HepG2 (cell line): ENCODE measurements around the gene MINDY1. TPM values are rescaled to one million over a fixed set of nuclear protein-coding genes. Genes with fewer than 3 reads are reported as not detected.

Experiments
- ARNTL ChIP-seq: sonication (generic); formaldehyde crosslinking; IDR thresholded peaks from 2 replicates; pipeline ENCODE4 v1.4.0; 2020; ENCODE audit warnings: mild to moderate bottlenecking, missing genetic modification reagents
- BATF2 ChIP-seq: sonication (generic); formaldehyde crosslinking; IDR thresholded peaks from 2 replicates; pipeline ENCODE4 v1.8.0; 2022; ENCODE audit warnings: mild to moderate bottlenecking, missing genetic modification reagents, moderate library complexity
- FOXA3 ChIP-seq: IDR thresholded peaks from 2 replicates; pipeline ENCODE4 v1.6.1; 2016; ENCODE audit warnings: missing genetic modification reagents, missing compliant biosample characterization
- GPN1 ChIP-seq: sonication (generic); formaldehyde crosslinking; IDR thresholded peaks from 2 replicates; pipeline ENCODE4 v1.5.1; 2020; ENCODE audit warnings: missing genetic modification reagents, borderline replicate concordance
- IRF1 ChIP-seq: sonication (generic); formaldehyde crosslinking; IDR thresholded peaks from 2 replicates; pipeline ENCODE4 v1.4.0; 2020; ENCODE audit warnings: low read depth, mild to moderate bottlenecking, missing genetic modification reagents
- PBX2 ChIP-seq: IDR thresholded peaks from 2 replicates; pipeline ENCODE4 v1.6.1; 2016; ENCODE audit warnings: control low read depth
- RFXAP ChIP-seq: sonication (generic); formaldehyde crosslinking; IDR thresholded peaks from 2 replicates; pipeline ENCODE4 v1.4.0; 2020; ENCODE audit warnings: missing genetic modification reagents, borderline replicate concordance
- SNAPC5 ChIP-seq: sonication (generic); formaldehyde crosslinking; IDR thresholded peaks from 2 replicates; pipeline ENCODE4 v1.8.1; 2023; ENCODE audit warnings: mild to moderate bottlenecking, missing genetic modification reagents, borderline replicate concordance
- SRSF4 ChIP-seq: fragments of 200-400 bp; formaldehyde crosslinking; IDR thresholded peaks from one replicate; pipeline ENCODE4 v1.6.1; 2018; ENCODE audit warnings: mild to moderate bottlenecking, low read depth, low read length, moderate library complexity; ENCODE audit not compliant: poor library complexity, severe bottlenecking
- TARDBP ChIP-seq: sonication (generic); formaldehyde crosslinking; IDR thresholded peaks from 2 replicates; pipeline ENCODE4 v1.8.0; 2022; ENCODE audit warnings: mild to moderate bottlenecking, missing genetic modification reagents
- TEF ChIP-seq: sonication (generic); formaldehyde crosslinking; IDR thresholded peaks from 2 replicates; pipeline ENCODE4 v1.5.0; 2020; ENCODE audit warnings: missing genetic modification reagents
- TSC22D2 ChIP-seq: sonication (generic); formaldehyde crosslinking; IDR thresholded peaks from 2 replicates; pipeline ENCODE4 v1.5.1; 2020; ENCODE audit warnings: missing genetic modification reagents, mild to moderate bottlenecking, borderline replicate concordance
- ZFAT ChIP-seq: sonication (generic); formaldehyde crosslinking; conservative IDR thresholded peaks from 2 replicates; pipeline ENCODE4 v1.8.1; 2023; ENCODE audit warnings: missing genetic modification reagents, inconsistent platforms
- ZNF143 ChIP-seq: sonication (generic); formaldehyde crosslinking; IDR thresholded peaks from 2 replicates; pipeline ENCODE4 v1.4.0; 2020; ENCODE audit warnings: missing genetic modification reagents
- ZNF335 ChIP-seq: sonication (generic); formaldehyde crosslinking; IDR thresholded peaks from 2 replicates; pipeline ENCODE4 v1.4.0; 2020; ENCODE audit warnings: missing genetic modification reagents
- ZNF350 ChIP-seq: sonication (generic); formaldehyde crosslinking; IDR thresholded peaks from 2 replicates; pipeline ENCODE4 v1.4.0; 2020; ENCODE audit warnings: mild to moderate bottlenecking, low read depth, missing genetic modification reagents, borderline replicate concordance
- ZNF572 ChIP-seq: sonication (generic); formaldehyde crosslinking; IDR thresholded peaks from 2 replicates; pipeline ENCODE4 v1.5.1; 2020; ENCODE audit warnings: mild to moderate bottlenecking, missing genetic modification reagents
- ZNF7 ChIP-seq: IDR thresholded peaks from 2 replicates; pipeline ENCODE4 v1.6.1; 2016; ENCODE audit warnings: missing biosample characterization, missing genetic modification reagents
- ZNF704 ChIP-seq: sonication (generic); formaldehyde crosslinking; IDR thresholded peaks from 2 replicates; pipeline ENCODE4 v1.8.1; 2023; ENCODE audit warnings: mild to moderate bottlenecking, inconsistent platforms, moderate library complexity, missing genetic modification reagents, borderline replicate concordance
- ZNF737 ChIP-seq: sonication (generic); formaldehyde crosslinking; IDR thresholded peaks from 2 replicates; pipeline ENCODE4 v1.5.0; 2020; ENCODE audit warnings: missing genetic modification reagents, mild to moderate bottlenecking, borderline replicate concordance
- ZNF773 ChIP-seq: sonication (generic); formaldehyde crosslinking; IDR thresholded peaks from 2 replicates; pipeline ENCODE4 v1.4.0; 2020; ENCODE audit warnings: missing genetic modification reagents, borderline replicate concordance
- ZUFSP ChIP-seq: sonication (generic); formaldehyde crosslinking; IDR thresholded peaks from 2 replicates; pipeline ENCODE4 v1.9.0; 2021; ENCODE audit warnings: missing genetic modification reagents, mild to moderate bottlenecking, borderline replicate concordance
- polyA plus RNA-seq, 8 experiments: library from polyadenylated mRNA; depleted of rRNA in 3 of 8; stranded (reverse) in 7 of 8; unstranded in 1 of 8; fragments of >200 nt; fragmentation: Illumina TruSeq in 4 of 8; extraction: Trizol in 4 of 8; gene quantifications; 2 replicates each; pipeline versions ENCODE4 v1.2.1 to v1.2.3, GENCODE V29; 2011 to 2016; ENCODE audit warnings: low read depth in 4 of 8, missing spikeins in 1 of 8, mixed read lengths in 1 of 8; ENCODE audit not compliant: insufficient read depth in 1 of 8
- total RNA-seq, 5 experiments: library from RNA; depleted of rRNA; stranded (reverse); fragments of >200 nt; fragmentation: Illumina TruSeq; extraction: Trizol; gene quantifications; 2 replicates each; pipeline ENCODE4 v1.2.3, GENCODE V29; 2016; ENCODE audit warnings: low read depth in 1 of 5

The MINDY1 gene
- total and polyA plus RNA-seq, 2 of the 13 experiments (the other 11 are each of a cell fraction or from before 2014, with no cell fraction given): 11.1 to 15.0 TPM

GRCh38 chr1:150971583-150972416 lies 34.9 kb downstream of the MINDY1 start (continued):
- TF ChIP-seq TEF (CRISPR knock-in tag) (no peak), TSC22D2 (CRISPR knock-in tag) (no peak), ZNF143 (CRISPR knock-in tag) (no peak), ZNF335 (CRISPR knock-in tag) (no peak), BATF2 (CRISPR knock-in tag) (no peak), SRSF4 (no peak), ZFAT (CRISPR knock-in tag) (no peak), ZNF572 (CRISPR knock-in tag) (no peak), ZNF704 (CRISPR knock-in tag) (no peak), ZNF773 (no peak), ARNTL (CRISPR knock-in tag) (no peak; the same call in 1 of the 2 replicates), ZUFSP (CRISPR knock-in tag) (no peak), FOXA3 (CRISPR knock-in tag) (no peak; the same call in 1 of the 2 replicates), PBX2 (CRISPR knock-in tag) (no peak; the same call in 1 of the 2 replicates), ZNF7 (CRISPR knock-in tag) (no peak), ZNF350 (CRISPR knock-in tag) (0 out of 2 replicates have a peak, but pooled peaks have one; percentile 44), TARDBP (CRISPR knock-in tag) (peak; percentile 27; the same call in 1 of the 2 replicates), ZNF737 (no peak), GPN1 (CRISPR knock-in tag) (no peak), SNAPC5 (CRISPR knock-in tag) (no peak), IRF1 (no peak), RFXAP (CRISPR knock-in tag) (no peak)
